Central memory CD4-positive, alpha-beta T cell (primary cell): ENCODE data around the gene SETD6.

Source experiments
- DNase-seq: peaks from one replicate; pipeline ENCODE4 v3.0.0; 2022

The SETD6 gene

DNA sequence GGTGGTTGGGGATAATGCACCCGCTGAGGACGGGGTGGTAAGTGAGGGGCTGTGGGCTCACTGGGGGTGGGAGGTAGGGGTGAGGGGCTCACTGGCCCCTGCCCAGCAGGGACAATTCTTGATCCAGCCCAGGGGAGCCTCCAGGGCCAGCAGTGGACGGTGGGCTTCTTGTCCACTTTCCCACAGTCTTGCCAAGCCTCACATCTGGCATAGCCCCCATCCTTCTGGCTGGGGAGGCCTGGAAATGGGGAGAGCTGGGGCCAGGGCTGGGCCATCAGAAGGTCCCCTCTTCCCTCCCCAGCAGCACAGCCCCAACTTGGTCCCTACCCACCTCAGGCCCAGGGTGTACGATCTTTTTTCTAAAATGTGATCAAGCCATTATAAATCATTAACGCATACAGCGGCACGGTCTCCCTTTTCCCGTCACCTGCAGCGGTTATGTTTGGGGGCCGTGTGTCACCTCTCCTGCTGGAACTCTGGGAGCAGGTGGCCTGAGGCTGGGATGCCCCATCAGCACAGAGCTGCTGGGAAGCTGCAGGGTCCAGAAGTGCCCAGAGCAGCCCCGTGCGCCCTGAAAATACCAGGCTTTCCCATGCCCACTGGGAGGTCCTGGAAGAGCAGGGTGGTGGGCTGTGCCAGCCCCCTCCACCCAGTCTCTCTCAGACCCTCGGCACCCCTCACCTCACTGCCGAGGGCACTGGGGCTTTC is 7.2 kb upstream of the SETD6 start:
- no peak for DNase-seq

DNA sequence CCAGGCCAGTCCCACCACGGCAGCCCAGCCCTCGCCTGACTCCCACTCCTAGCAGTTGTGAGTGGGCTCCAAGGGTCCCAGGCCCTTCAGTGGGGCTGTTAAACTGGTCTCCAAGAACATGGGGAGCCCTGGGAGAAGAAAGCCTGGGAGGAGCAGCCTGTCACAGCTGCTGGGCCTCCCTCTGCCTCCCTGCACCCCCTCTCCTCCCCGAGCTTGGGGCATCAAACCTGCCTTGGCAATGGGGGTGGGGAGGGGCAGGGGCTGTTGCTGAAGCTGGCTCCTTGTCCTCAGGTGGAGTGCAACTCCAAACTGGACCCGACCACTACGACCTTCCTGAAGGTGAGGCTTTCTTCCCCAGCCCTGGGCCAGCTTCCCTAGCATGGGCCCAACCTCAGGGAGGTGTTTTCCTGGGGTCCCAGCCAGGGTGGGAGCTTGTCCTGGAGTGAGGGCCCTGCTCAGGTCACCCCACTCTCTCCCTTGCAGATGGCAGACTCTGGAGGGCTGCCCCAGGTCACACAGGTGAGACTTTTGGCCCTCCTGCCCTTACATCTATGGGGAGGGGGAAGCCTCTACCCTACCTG is 6.6 kb upstream of the SETD6 start:
- DNase-seq = no peak

DNA sequence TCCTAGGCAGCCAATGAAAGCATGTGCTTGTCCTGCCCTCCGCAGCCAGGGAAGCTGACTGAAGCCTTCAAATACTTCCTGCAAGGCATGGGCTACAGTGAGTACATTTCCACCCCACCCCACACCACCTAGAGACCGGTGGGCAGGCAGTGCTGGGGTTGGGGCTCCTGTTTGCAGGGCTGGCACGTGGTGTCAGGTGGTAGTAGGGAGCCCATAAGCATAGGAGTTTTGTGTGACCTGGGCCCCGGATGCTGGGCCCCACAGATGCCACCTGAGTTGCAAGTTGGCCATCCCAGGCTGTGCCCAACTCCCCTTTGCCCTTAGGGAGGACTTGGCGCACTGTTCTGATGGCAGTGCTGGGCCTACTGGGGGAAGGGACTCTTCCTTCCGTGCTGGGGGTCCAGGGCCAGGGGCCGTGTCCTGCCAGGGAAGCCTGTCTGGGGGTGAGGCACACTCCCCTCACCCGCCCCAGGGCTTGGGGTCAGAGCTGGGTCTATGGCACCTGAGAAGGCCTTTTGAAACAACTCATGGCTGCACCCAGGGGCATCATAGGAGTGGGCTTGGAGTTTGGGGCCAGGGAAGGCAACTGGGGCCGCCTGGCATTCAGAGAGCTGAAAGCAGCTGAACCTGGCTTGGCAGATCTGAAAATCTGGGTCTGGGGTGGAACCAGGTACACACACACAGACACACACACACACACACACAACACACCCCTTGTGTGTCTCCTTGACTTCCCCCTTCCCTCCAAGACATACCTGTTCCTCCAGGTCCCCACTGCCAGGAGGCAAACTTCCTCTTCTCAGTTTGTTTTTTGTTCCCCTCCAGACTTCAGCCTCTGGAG is 5.8 kb upstream of the SETD6 start:
- DNase-seq = no peak

DNA sequence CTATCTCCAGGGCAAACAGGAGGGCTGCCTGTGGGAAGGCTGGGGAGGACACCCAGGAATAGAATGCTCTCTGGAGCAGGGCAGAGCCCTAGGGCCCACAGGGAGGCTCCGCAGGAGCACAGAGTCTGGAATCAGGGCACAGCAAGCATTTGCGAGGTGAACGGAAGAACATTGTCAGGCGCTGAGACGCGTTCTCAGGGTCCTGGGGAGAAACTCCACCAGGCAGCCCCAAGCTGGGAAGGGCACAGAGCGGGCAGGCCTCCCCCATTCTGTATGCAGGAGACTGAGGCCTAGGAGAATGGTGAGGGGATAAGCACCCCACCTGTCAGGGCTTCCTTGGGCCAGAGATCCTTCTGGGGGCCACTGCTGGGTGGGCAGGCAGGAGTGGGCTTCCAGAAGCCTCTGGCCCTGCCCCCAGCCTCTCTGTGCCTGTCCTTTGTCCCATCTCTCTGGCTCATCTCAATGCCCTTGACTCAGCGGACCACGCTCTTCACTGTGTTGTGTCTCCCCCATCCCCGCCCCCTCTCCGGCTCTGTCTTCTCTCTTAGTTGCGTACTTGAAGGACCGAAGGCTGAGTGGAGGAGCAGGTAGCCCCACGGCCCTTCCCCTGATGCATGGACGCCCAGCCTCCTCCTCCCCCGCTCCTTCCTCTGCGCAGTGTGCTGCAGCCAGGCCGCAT is 5.1 kb upstream of the SETD6 start:
- DNase-seq = no peak

DNA sequence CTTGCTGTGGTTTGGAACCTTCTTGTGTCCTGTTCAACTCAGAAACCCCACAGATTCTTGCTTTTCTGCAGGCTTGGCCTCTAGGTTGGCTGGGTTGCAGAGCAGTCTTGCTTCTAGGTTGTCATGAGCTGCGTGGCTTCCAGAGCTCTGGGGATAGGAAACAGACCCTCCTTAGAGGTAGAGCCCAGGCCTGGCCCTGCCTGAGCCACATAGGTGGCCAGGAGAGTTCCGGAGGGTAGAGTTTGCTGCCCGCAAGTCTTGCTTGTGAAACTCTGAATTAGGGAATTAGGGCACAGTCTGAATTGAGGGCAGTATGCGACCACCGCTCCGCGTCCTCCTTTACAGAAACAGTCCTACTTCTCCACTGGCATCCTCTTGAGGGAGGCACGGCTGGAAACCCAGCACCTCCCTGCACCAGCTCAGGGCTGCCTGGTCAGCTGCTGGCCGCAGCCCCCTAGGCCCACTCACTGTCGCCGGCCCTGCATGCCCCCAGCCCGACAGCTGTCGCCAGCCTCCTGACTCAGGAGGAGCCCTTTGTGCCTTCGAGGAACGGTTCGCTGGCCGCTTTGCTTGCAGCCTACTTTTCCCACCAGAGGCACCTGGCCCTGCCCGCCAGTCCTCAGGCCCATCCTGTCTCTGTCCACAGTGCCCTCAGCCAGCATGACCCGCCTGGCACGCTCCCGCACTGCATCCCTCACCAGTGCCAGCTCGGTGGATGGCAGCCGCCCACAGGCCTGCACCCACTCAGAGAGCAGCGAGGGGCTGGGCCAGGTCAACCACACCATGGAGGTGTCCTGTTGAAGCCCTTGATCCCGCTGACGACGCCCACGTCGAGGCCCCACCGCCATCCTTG is 4.3 kb upstream of the SETD6 start:
- DNase-seq = no peak

DNA sequence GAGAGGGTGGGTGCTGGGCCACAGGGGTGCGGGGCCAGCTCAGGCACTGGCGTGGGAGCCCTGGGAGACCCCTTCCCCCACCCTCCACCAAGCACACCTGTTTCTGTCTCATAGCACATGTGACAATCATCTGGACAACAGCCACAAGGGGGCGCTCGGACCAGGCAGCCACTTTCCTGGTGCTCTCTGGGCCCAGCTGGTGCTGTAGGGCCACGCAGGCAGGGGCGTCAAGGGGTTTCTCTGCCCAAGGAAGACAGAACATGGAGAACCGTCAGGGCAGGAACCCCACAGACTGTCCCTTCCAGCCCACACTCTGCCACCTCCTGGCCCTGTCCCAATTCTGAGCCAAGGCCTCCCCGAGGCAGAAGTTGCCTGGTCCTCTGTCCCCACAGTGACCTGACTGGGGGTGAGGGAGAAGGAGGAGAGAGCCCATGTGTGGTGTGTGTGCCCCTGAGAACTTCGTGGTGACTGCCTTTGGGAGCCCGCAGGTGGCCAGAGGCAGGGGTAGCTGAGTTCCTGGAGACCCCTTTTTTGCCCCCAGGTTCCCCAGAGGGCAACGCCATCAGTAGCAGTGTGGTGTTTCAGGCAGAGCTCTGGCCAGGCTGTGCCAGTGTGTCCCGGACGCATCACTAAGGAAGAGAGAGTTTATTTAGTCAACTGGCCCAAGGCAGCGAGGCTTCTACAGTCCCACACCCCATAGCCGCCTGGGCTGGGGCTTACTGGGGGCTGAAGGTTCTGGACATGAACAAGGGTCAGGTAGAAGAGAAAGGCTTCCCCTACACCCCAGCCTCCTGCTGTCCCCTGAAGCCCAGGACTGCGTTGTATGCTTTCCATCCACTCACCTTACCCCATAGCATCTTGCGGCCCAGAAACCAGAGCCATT is 3.1 kb upstream of the SETD6 start:
- peak; percentile 68 for DNase-seq

DNA sequence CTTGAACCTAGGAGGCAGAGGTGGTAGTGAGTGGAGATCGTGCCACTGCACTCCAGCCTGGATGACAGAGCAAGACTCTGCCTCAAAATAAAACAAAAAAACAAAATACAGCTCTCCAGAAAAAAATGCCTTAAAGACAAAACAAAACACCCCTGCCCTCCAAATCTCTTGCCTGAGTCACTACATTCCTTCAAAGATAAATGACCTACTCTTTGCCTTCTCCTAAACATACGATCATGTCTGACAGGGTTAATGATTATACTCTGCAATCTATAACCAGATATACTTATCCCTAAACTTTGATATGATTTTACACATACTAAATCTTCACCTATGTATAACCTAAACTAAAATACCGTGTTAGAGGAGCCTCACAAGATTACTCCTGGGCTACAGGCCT is 1.4 kb upstream of the SETD6 start:
- no peak for DNase-seq

DNA sequence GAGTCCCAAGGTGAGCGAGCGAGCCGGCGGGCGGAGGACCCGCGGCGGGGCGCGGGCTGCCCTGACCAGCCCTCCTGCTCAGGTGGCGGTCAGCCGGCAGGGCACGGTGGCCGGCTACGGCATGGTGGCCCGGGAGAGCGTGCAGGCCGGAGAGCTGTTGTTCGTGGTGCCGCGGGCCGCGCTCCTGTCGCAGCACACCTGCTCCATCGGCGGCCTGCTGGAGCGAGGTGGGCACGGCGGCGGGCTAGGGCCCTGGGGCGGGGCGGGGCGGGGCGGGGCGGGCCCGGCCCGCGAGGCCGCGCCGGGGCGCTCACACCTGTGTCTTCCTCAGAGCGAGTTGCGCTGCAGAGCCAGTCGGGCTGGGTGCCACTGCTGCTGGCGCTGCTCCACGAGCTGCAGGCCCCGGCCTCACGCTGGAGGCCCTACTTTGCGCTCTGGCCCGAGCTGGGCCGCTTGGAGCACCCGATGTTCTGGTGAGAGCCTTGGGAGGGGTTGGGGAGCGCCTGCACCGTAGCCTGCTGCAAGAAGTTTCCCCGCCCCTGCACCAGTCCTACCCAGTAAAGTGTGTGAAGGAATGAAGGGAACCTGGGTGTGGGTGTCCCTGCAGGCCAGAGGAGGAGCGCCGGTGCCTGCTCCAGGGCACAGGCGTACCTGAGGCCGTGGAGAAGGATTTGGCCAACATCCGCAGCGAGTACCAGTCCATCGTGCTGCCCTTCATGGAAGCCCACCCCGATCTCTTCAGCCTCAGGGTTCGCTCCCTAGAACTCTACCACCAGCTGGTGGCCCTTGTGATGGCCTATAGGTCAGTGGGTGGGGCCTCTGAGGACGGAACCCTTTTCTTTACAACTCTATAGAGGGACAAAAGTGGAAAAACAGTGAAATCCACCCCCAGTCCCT is 802 bp downstream of the SETD6 start:
- DNase-seq = peak; percentile 42

DNA sequence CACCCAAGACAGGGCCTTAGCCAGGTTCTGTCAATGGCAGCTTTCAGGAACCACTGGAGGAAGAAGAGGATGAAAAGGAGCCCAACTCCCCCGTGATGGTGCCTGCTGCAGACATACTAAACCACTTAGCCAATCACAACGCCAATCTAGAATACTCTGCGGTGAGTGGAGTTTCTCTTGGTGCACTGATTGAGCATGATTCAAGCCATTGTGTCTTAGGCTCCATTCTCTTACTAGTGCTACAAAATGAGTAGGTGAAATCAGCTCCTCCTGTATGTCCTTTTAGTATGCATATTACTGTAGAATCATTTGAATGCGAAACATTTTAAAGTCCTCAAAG is 1.4 kb downstream of the SETD6 start:
- DNase-seq = no peak

DNA sequence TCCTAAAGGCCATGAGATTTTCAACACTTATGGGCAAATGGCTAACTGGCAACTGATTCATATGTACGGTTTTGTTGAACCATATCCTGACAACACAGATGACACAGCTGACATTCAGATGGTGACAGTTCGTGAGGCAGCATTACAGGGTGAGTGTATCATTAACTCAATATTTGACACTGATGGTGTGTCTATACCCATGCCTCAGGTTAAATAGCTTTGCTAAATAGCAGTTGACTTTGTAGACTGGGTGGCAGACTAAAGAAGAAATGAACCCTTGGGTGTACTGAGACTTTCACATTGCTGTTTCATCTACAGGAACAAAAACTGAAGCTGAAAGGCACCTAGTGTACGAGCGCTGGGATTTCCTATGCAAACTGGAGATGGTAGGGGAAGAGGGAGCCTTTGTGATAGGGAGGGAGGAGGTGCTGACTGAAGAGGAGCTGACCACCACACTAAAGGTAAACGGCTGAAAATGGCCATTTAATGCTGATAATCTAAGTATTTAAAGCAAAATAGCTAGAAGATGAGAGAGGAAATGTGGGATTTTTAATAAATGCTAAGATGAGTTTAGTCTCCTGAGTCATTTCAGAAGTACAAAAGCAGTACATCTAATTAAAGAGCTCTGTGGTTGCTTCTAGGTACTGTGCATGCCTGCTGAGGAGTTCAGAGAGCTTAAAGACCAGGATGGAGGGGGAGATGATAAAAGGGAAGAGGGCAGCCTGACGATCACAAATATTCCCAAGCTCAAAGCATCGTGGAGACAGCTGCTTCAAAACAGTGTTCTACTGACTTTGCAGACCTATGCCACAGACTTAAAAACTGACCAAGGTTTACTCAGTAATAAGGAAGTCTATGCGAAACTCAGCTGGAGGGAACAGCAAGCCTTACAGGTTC is 3.0 kb downstream of the SETD6 start:
- no peak for DNase-seq

DNA sequence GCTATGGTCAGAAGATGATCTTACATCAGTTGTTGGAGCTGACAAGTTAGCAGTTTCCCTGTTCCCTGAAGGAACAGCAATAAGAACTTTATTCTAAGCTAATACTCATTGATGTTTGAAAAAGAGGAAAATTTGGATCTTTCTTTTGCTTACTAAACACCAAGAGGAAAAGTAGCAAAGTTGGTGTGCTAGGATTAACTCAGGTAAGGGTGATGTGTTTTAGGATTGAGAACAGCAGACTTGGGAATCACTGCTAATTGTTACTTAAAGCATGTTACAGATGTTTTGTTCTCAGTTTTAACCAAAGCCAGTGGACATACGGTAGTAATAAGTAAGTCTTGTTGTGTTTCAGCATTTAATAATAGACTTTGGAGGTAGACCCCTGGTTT is 3.7 kb downstream of the SETD6 start:
- no peak for DNase-seq

DNA sequence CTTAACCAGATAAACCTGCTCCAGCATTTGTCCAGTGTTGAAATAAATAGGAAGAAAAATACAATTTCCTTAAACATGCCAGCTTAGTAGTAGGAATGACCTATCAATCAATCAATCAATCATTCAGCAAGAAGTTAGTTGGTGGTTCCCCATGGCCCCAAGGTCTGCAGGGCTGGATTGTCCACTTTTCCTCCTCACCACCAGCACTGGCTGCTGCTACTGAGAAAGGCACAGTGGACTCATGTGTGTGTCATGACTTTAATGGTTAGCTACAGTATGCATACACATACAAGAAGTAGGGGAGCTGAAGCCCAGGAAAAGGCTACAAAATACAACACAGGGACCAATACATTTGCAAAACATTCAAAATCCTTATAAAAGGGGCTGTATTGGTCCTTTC is 4.4 kb downstream of the SETD6 start:
- no peak for DNase-seq

DNA sequence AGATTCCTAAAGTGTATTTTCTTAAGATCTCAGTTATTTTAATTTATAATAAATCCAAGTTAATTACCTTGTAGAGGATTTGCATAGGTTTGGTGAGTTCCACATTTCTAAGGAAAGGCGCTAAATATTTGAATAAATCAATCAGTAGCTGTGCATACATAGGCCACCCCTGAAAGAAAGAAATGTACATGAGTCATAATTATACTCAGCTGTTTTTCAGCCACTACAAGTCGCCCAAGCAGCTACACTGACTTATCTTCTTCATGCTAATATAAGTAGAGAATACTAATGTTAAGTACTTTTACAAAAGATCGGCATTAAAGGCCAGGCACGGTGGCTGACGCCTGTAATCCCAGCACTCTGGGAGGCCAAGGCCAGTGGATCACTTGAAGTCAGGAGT is 14.9 kb downstream of the SETD6 start:
- DNase-seq = no peak

DNA sequence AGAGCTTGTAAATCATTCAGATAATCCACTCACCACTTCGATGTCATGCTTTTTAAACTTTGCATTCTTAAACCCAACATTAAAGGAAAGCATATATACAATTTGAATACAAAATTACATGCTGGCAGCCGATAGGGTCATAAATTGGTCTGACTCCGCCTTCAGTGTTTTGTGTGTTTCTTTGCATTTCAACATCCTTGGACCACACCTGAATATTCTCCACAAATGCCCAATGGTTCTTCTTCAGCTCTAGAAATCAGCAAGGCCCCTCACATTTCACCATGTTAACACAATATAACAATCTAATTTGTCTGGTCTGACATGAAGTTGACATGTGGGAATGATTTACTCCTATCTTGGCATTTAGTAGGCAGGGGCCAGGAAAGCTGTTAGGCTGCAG is 17.1 kb downstream of the SETD6 start:
- DNase-seq = no peak

DNA sequence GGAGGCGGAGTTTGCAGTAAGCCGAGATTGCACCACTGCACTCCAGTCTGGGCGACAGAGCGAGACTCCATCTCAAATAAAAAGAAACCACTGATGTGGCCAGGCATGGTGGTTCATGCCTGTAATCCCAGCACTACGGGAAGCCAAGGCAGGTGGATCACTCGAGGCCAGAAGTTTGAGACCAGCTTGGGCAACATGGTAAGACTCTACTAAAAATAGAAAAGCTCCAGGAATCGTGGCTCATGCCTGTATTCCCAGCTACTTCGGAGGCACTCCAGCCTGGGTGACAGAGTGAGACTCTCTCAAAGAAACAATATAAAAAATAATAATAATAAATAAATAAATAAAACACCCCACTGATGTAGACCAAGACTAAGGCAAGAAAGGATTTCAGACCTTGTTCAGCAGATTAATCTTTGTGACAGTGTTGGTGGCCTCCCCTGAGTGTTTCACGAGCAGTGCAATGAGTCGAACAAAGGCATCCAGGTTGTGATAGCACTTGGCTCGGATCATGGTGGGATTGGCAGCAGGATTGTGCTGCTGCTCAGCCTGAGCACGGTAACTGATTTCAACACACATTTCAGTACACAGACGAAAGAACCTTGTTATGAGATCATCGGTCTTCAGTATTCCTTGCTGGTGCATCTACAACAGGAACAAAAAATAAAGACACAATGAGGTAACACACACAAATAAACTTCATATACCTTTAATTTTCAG is 18.6 kb downstream of the SETD6 start:
- DNase-seq = no peak

DNA sequence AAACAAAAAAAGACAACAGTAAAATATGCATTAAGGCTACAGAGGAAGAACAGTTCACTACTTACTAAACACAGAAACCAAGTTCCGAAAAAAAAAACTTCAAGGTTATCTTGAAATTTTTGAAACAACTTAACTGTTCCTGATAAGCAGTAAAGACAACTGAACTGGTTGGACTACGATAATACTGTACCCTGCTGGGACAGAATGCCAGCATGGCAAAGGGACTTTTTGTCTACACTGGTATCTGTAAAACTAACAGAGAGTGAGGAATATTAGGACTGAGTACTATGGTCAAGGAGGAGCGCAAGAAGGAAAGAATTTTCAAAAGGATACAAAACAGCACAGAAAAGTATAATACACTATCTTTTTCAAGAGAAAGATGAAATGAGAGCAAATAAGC is 19.8 kb downstream of the SETD6 start:
- DNase-seq = no peak

DNA sequence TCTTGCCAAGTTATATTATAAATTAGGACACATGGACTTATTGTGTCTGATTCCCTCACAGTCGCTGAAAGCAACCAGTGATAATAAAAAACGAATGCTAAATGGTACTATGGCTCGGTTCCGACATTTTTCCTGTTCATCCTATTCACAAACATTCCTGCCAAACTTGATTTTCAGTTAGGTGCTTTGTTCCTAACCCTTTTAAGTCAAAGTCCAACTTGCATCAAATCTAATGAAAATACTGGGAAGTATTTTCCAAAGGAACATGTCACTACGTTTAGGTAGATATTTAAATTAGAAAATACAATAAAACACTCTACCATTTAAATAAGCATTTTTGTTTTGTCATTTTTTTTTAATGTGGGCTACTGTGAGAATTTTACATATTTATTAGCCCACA is 21.0 kb downstream of the SETD6 start:
- DNase-seq = no peak

DNA sequence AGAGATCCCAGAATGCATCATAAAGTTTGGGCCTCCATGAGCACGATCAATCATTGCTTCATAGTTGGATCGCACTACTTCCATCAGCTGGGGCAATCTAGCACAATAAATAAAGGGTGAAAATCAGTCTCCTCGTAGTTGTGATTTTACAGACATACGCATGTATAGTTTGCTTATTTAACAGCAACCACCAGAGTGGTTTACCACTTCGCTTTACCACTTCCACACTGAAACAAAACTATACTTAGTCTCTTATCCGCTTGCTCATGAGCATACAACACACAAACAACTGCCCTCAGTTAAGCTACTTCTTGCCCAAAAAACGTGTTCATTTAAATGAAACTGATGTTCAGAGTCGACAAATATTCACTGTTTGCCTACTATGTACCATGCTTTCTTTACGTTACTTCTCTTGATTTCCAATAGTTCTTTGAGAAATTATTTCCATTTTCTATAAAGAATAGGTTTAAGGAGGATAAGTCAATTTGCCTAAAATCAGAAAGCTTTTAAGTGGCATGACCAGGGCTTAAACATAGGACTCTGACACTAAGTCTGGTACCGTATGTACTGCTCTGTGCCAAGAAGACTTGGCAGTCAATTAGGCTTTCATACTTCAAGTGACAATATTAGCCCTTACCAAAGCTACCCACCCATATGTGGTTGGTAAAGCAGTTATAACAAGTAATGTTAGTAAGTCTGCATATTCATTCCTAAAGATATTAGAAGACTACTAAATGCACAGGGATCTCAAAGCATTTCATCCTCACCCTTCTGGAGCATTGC is 22.0 kb downstream of the SETD6 start:
- no peak for DNase-seq
